Cardiac muscle cell (in vitro differentiated cells and primary cell): ENCODE results near the gene TBC1D30. TPM values are rescaled to one million over a fixed set of nuclear protein-coding genes. Genes with fewer than 3 reads are reported as not detected.

ENCODE experiments used
- DNase-seq, 2 donors: peaks; one replicate each; pipeline versions ENCODE4 v3.0.0 to v3.0.0-alpha.2; 2010 to 2017; ENCODE audit warnings: low read depth in 1 of 2, low spot score in 1 of 2
- H3K27ac ChIP-seq: fragments of 200-600 bp; sonication (generic); 2 replicates; pipeline ENCODE4 v1.5.1; 2016
- H3K27me3 ChIP-seq: fragments of 200-600 bp; sonication (generic); 2 replicates; pipeline ENCODE4 v1.6.0; 2016; ENCODE audit warnings: control low read depth
- H3K36me3 ChIP-seq: fragments of 200-600 bp; sonication (generic); 2 replicates; pipeline ENCODE4 v1.5.1; 2016; ENCODE audit warnings: control low read depth
- H3K4me1 ChIP-seq: fragments of 200-600 bp; sonication (generic); 2 replicates; pipeline ENCODE4 v1.8.1; 2017; ENCODE audit warnings: low read depth, mild to moderate bottlenecking, mixed run types
- H3K4me3 ChIP-seq: fragments of 200-600 bp; sonication (generic); 2 replicates; pipeline ENCODE4 v1.5.1; 2016; ENCODE audit warnings: mild to moderate bottlenecking
- H3K9me3 ChIP-seq: fragments of 200-600 bp; sonication (generic); 2 replicates; pipeline ENCODE4 v1.5.1; 2017; ENCODE audit warnings: low read depth, mild to moderate bottlenecking, control low read depth
- polyA plus RNA-seq: library from polyadenylated mRNA; unstranded; fragments of >200 nt; fragmentation: Nextera tagmentation; extraction: Ambion mirVana; gene quantifications from 2 replicates; pipeline ENCODE4 v1.2.1, GENCODE V29; 2016
- total RNA-seq: library from RNA; depleted of rRNA; stranded (reverse); fragments of >200 nt; gene quantifications from 2 replicates; pipeline ENCODE4 v1.2.3, GENCODE V29; 2016
- TF ChIP-seq, protein P1 (sequence below): IDR thresholded peaks from 2 replicates; pipeline ENCODE4 v1.5.1; 2012; ENCODE audit warnings: low read depth, mild to moderate bottlenecking, low read length

TBC1D30 gene
- total and polyA plus RNA-seq, 2 experiments from 2014 or later, result 0.57 to 1.2 TPM

DNA sequence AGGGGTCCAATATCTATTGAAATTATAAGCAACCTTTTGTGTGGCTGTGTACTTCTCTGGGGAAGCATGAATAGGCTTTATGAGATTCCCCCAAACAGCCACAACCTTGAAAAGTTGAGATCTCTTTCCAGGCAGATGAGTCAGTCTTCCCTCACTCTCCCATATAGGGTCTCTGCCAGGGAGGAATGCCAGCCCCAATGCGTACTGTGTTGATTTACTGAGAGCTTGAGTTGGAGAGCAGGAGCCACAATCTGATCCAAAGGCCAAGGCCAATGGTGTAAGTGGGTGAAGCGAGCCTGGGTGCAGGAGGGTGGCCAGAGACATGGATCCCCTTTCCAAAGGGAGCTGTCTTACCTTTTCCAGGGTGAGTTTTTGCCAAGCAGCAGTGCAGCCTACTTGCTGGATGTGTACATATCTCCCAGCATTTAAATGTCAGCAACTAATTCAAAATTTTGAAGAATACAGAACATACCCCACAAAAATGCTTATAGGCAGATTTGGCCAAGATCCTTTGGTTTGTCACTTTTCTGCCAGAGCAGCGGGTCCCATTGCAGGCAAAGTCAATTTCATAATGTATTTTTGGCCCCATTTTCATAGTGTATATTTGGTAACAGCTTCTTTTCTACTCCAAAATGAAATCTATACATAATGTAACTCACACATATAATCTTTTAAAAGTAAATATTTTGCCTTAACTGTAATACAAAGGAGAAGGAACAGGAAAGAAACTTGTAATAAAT, 88.2 kb downstream of the TBC1D30 start:
- H3K4me1 ChIP-seq, result peaks cover 3% of the 10 kb centered on the region
- TF ChIP-seq, protein P1, sequence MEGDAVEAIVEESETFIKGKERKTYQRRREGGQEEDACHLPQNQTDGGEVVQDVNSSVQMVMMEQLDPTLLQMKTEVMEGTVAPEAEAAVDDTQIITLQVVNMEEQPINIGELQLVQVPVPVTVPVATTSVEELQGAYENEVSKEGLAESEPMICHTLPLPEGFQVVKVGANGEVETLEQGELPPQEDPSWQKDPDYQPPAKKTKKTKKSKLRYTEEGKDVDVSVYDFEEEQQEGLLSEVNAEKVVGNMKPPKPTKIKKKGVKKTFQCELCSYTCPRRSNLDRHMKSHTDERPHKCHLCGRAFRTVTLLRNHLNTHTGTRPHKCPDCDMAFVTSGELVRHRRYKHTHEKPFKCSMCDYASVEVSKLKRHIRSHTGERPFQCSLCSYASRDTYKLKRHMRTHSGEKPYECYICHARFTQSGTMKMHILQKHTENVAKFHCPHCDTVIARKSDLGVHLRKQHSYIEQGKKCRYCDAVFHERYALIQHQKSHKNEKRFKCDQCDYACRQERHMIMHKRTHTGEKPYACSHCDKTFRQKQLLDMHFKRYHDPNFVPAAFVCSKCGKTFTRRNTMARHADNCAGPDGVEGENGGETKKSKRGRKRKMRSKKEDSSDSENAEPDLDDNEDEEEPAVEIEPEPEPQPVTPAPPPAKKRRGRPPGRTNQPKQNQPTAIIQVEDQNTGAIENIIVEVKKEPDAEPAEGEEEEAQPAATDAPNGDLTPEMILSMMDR, result no peak
- no peaks in the 10 kb centered on the region for H3K36me3 ChIP-seq
- H3K9me3 ChIP-seq, result no peaks in the 10 kb centered on the region
- no peak overlapping the region for H3K27ac ChIP-seq
- DNase-seq, result peak in 1 of 2 donors; percentile 11
- no peaks in the 10 kb centered on the region for H3K27me3 ChIP-seq
- no peak overlapping the region for H3K4me3 ChIP-seq

DNA sequence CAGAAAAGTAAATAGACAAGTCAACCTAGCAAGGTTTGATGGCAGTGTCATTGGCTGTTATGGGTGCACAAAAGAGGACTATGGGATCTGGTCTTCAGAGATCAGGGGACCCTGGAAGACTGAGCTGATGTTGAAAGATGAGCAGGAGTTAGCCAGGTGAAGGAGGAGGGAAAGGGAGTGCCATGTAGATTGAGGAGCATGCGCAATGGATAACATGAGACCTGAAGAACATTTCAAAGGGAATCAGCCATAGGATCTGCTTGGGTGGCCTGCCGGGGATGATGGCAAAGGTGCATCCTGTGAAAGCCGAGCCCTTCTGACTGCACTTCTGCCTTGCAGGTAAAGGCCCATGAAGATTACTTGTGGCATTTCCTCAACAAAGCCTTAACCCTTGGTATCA, 90.8 kb downstream of the TBC1D30 start:
- Histone ChIP-seq H3K27me3 (no peaks in the 10 kb centered on the region), H3K36me3 (no peaks in the 10 kb centered on the region), H3K4me1 (peaks cover 3% of the 10 kb centered on the region), H3K27ac (no peak overlapping the region), H3K9me3 (no peaks in the 10 kb centered on the region), H3K4me3 (no peak overlapping the region)
- DNase-seq, result no peak
- TF ChIP-seq, protein P1, result no peak

DNA sequence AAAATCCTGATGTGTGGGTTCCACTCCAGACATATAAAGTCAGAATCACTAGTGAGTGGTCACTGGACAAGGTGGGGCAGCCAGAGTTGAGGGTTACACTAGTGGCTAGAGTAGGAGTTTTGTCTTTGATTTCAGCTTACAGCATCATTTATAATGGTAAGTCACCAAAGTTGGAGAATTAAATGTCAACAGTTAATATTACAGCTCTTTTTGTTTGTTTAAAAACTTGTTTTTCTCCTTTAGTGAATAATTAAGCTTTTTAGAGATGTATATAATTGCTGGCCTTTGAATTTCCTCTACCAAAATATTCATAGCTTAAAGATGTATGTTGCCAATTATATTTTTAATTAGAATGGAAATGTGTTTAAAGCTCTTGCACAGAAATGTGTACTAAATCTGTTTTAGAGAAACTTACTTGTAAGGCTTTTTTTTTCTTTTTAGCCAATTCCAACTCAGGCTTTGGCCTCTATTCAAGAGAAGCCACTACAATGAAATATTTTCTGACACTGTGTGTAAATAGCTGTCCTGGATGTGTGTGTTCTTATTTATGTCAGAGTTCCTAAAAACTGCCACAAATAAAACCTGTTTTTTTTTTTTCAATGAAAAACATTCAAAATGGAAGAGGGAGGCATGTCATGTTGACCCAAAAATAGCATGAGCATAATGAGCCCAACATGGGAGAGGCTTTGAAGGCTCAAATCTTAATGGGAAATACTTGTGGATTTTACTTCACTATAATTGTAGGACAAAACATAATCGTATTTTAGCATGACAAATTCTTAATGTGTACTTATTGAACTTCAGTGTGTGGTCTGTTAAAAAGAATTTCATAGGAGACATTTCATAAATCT, 92.2 kb downstream of the TBC1D30 start:
- Histone ChIP-seq H3K27ac (no peak overlapping the region), H3K27me3 (no peaks in the 10 kb centered on the region), H3K9me3 (no peaks in the 10 kb centered on the region), H3K4me1 (peaks cover 3% of the 10 kb centered on the region), H3K36me3 (no peaks in the 10 kb centered on the region), H3K4me3 (no peak overlapping the region)
- no peak for DNase-seq
- TF ChIP-seq, protein P1, result no peak

GRCh38 chr12:64918344-64918743, 93.9 kb downstream of the TBC1D30 start:
- no peaks in the 10 kb centered on the region for H3K9me3 ChIP-seq
- TF ChIP-seq, protein P1, result no peak
- H3K27me3 ChIP-seq, result no peaks in the 10 kb centered on the region
- DNase-seq, result no peak
- H3K27ac ChIP-seq, result no peak overlapping the region
- H3K36me3 ChIP-seq, result no peaks in the 10 kb centered on the region
- no peak overlapping the region for H3K4me3 ChIP-seq
- H3K4me1 ChIP-seq, result peaks cover 3% of the 10 kb centered on the region

GRCh38 chr12:64918801-64919200, 94.4 kb downstream of the TBC1D30 start:
- H3K27ac ChIP-seq, result no peak overlapping the region
- no peak for DNase-seq

More at GRCh38 chr12:64918801-64919200, 94.4 kb downstream of the TBC1D30 start:
- Histone ChIP-seq H3K4me1 (peaks cover 3% of the 10 kb centered on the region), H3K36me3 (no peaks in the 10 kb centered on the region), H3K4me3 (no peak overlapping the region), H3K27me3 (no peaks in the 10 kb centered on the region), H3K9me3 (no peaks in the 10 kb centered on the region)
- TF ChIP-seq, protein P1, result no peak
